Stomach smooth muscle (tissue), 2 donors: Measurements from ENCODE around the gene RTN4R.
"Not testable (repeated sequence)": the region's sequence is repeated elsewhere in the genome, so short reads cannot be mapped to it uniquely, and the experiment has no call there.

ENCODE experiments used
- H3K27ac ChIP-seq: one replicate; pipeline ENCODE4 v1.7.0; 2013; ENCODE audit warnings: mild to moderate bottlenecking, low read length, inconsistent platforms
- H3K27me3 ChIP-seq, 2 donors: one replicate each; pipeline ENCODE4 v1.7.0; 2013; ENCODE audit warnings: low read length in 2 of 2; ENCODE audit not compliant: insufficient read depth in 2 of 2, control insufficient read depth in 1 of 2
- H3K36me3 ChIP-seq, 2 donors: one replicate each; pipeline ENCODE4 v1.7.0; 2013; ENCODE audit warnings: low read length in 2 of 2; ENCODE audit not compliant: control insufficient read depth in 2 of 2, insufficient read depth in 2 of 2
- H3K4me1 ChIP-seq: one replicate; pipeline ENCODE4 v1.7.0; 2013; ENCODE audit warnings: low read length; ENCODE audit not compliant: control insufficient read depth, insufficient read depth
- H3K4me3 ChIP-seq, 2 donors: one replicate each; pipeline ENCODE4 v1.7.0; 2013; ENCODE audit warnings: low read length in 2 of 2
- H3K9ac ChIP-seq, 2 donors: one replicate each; pipeline ENCODE4 v1.7.0; 2013; ENCODE audit warnings: low read length in 2 of 2, mild to moderate bottlenecking in 1 of 2
- H3K9me3 ChIP-seq, 2 donors: one replicate each; pipeline ENCODE4 v1.7.0; 2013; ENCODE audit warnings: low read length in 2 of 2; ENCODE audit not compliant: control insufficient read depth in 2 of 2
- donor health status: healthy.
- donor health status: Pancreatic carcinoma.

The RTN4R gene

DNA sequence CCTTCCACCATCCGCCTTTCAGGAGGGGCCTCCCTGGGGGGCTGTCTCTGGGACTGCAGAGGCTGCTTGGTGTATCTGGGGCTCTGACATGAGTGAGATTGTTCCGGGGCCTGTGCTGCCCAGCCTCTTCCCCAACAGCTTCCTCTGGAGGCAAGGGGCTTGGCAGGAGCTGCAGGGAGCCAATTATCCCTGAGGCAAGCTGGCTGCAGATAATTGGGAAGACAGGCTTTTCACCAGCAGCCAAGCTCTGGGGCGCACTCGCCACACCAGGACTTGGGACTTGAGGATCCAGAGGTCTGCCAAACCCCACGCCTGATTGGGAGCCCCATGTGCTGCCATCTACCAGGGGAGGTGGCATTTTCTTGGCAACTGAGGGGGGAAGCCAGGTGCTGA lies 15.6 kb upstream of the RTN4R start:
- Histone ChIP-seq H3K4me3 (no peak overlapping the region), H3K4me1 (no peaks in the 10 kb centered on the region), H3K9me3 (no peaks in the 10 kb centered on the region), H3K9ac (no peak overlapping the region), H3K27ac (no peak overlapping the region), H3K36me3 (no peaks in the 10 kb centered on the region), H3K27me3 (no peaks in the 10 kb centered on the region)

GRCh38 chr22:20282901-20283673 lies 15.0 kb upstream of the RTN4R start:
- no peaks in the 10 kb centered on the region for H3K9me3 ChIP-seq
- no peaks in the 10 kb centered on the region for H3K27me3 ChIP-seq

GRCh38 chr22:20281891-20282290 lies 13.8 kb upstream of the RTN4R start:
- Histone ChIP-seq H3K36me3 (no peaks in the 10 kb centered on the region), H3K4me3 (no peak overlapping the region), H3K9ac (no peak overlapping the region), H3K27ac (no peak overlapping the region), H3K9me3 (no peaks in the 10 kb centered on the region), H3K4me1 (no peaks in the 10 kb centered on the region), H3K27me3 (no peaks in the 10 kb centered on the region)

More at GRCh38 chr22:20282901-20283673, 15.0 kb upstream of the RTN4R start:
- Histone ChIP-seq H3K27ac (no peak overlapping the region), H3K9ac (no peak overlapping the region), H3K4me3 (no peak overlapping the region), H3K4me1 (no peaks in the 10 kb centered on the region), H3K36me3 (no peaks in the 10 kb centered on the region)

DNA sequence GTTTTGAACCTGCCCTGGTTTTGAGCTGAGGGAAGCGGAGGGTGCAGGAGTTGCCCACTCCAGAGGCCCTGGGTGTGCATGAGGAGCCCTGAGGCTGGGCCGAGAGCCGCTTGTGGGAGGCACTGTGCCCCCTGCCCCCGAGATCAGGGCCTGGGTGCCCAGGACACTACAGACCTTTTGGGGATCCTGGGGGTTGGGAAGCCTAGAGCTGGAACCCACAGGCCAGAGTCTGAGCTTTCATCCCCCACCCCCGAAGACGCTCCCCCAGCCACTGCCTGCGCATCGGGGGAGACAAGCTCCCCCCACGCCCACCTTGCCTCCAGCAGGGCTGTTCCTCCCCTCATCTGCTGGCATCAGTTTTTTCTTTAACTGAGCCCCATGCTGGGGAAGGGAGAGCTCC lies 13.4 kb upstream of the RTN4R start:
- not testable (repeated sequence) for H3K36me3 ChIP-seq, H3K4me1 ChIP-seq, H3K4me3 ChIP-seq, H3K27ac ChIP-seq, H3K27me3 ChIP-seq, H3K9ac ChIP-seq, H3K9me3 ChIP-seq

DNA sequence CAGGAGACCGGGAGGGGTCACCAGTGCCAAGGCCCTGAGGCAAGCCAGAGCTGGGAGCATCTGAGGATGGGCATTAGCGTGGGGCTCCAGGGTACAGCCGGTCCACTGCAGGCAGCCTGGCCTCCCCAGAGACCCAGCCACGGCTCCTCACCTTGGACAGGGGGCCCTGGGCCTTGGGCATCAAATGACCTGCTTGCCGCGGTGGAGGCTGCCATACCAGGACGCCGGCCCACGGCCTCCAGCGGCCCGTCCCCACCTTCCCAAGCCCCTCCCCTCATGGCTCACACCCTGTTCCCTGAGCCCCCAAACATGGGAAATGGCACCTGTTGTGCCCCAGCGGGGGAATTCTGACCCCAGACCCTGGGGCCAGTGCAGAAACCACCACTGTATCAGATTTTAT lies 12.7 kb upstream of the RTN4R start:
- Histone ChIP-seq H3K4me1 (no peaks in the 10 kb centered on the region), H3K36me3 (no peaks in the 10 kb centered on the region), H3K9me3 (no peaks in the 10 kb centered on the region), H3K27ac (no peak overlapping the region), H3K4me3 (no peak overlapping the region), H3K27me3 (no peaks in the 10 kb centered on the region), H3K9ac (no peak overlapping the region)

- not testable (repeated sequence) for H3K4me3 ChIP-seq, H3K27ac ChIP-seq, H3K4me1 ChIP-seq, H3K9ac ChIP-seq, H3K27me3 ChIP-seq, H3K9me3 ChIP-seq, H3K36me3 ChIP-seq
Observed at GRCh38 chr22:20280163-20280562, 12.0 kb upstream of the RTN4R start.

DNA sequence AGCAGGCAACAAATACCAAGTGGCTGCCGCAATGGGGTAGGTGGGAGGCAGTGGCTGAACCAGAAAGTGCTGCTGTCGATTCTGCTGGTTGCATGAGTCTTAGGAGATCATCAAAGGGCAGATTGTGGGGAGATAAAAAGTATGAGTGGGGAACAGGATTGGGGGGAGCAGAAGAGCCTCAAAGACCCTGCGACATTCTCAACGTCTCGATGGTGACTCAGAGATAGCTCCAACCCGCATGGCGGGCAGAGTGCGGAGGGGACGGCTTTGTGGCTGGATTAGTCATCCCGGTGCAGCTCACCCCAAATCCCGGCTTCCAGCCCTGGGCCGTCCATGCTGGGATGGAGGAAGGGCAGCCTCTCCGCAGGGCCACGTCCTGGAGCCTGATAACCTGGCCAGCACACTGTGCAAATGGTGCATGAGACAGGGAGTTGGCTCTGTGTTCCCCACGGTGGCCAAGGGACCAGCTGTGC lies 11.6 kb upstream of the RTN4R start:
- Histone ChIP-seq H3K4me1 (no peaks in the 10 kb centered on the region), H3K36me3 (no peaks in the 10 kb centered on the region), H3K27me3 (no peaks in the 10 kb centered on the region), H3K9ac (no peak overlapping the region), H3K27ac (no peak overlapping the region), H3K9me3 (no peaks in the 10 kb centered on the region), H3K4me3 (no peak overlapping the region)

DNA sequence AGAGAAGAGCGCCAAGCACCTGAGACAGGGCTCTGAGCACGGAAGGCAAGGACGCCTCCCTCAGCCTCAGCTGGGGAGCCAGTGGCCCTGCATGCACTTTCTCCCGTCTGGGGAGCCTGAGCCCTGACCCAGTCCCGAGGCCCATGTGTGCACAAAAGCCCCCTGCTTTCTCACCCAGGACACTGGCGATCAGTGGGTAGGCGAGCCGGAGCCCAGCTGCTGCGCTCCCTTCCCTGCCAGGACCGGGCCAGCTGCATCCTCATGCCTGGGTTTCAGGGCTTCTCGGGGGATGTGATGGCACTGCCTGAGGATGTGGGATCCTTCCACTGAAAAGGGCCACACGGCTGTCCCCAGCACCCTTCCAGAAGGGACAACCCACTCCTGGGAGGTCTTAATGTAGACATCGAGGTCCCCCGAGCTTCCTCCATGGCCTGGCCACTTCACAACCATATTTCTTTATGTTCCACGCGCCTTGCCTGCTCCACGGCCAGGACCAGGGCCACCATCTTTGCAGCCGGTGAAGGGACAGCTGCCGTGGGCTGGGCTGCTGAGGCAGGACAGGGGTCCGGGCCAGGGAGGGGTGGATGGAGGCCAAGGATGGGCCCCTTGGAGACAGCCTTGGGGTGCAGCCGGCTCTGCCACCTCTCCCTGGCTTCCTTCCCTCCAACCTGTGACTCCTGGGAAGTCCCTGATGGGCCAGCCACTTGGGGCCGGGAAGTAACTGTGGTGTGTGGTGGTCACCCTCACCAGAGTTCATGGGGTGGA lies 10.8 kb upstream of the RTN4R start:
- not testable (repeated sequence) for H3K27me3 ChIP-seq, H3K4me1 ChIP-seq, H3K4me3 ChIP-seq

GRCh38 chr22:20277936-20278635 lies 10.0 kb upstream of the RTN4R start:
- H3K9ac ChIP-seq, H3K27me3 ChIP-seq, H3K9me3 ChIP-seq, H3K36me3 ChIP-seq, H3K4me1 ChIP-seq, H3K4me3 ChIP-seq, H3K27ac ChIP-seq: not testable (repeated sequence)

More for the DNA sequence above, 10.8 kb upstream of the RTN4R start:
- not testable (repeated sequence) for H3K9ac ChIP-seq, H3K9me3 ChIP-seq, H3K27ac ChIP-seq, H3K36me3 ChIP-seq

DNA sequence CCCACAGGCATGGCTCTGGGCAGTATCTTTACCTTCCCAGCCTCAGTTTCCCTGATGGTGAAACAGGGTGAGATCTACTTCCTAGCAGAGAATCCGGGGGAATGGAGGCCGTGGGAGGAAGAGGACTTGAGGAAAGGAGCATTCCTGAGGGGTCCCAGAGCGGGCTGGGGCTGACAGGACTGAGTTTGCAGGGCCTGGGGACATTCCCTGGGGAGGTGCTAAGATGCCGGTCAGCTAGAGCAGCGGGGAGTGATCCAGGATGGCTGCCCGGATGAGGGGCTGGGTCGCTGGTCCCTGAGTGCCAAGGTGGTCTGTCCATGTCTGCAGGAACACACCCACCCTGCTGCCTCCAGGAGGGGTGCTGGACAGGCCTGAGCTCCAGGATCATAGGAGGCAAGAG lies 8.3 kb upstream of the RTN4R start:
- Histone ChIP-seq H3K27me3 (peaks cover 0 to 3% of the 10 kb centered on the region in 2 donors), H3K4me3 (no peak overlapping the region), H3K9ac (no peak overlapping the region), H3K4me1 (no peaks in the 10 kb centered on the region), H3K36me3 (no peaks in the 10 kb centered on the region), H3K9me3 (no peaks in the 10 kb centered on the region), H3K27ac (no peak overlapping the region)
